GM18526 (cell line): ENCODE measurements around the gene BMPR1B.

Experiments used
- POLR2A ChIP-seq: IDR thresholded peaks from 3 replicates; pipeline ENCODE4 v1.6.1; 2011; ENCODE audit not compliant: insufficient read length; ENCODE audit errors: extremely low read depth

Gene BMPR1B

DNA sequence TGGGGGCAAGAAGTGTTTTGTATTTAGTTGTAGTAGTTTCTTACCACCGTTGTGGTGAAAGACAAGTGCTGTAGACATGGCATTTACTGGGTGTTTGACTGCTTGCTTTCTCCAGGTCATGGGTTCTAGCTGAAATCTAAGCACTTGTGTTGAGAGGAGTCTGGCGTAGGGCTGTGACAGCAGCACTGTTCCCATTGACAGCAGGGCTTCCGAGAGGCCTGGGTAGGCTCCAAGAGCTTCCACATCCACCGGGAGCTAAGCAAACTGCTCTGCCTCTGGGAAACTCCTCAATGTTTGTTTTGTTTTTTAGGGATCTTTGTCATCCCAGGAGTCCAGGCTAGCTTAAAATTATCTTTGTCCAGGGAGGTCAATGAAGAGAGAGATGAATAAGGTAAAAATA lies 44.3 kb downstream of the BMPR1B start:
- TF ChIP-seq POLR2A: no peak

DNA sequence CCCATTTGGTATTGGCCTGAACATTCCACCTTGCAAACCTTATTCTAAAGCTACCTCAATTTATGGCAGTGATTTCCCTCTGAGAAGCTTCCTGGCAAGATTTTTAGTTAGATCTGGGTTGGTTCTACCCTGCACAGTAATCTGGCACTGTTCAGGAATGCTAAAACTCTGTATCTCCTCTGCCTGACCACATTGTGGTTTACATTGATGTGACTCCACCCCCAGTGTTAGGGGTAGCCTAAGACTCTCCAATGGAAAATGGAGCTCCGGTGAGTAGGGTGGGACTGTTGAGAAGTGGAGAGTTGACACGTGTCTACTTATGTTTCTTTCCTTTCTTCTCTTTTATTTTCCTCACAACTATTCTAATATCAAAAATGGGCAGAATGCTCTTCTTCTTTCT lies 45.4 kb downstream of the BMPR1B start:
- TF ChIP-seq POLR2A: no peak

DNA sequence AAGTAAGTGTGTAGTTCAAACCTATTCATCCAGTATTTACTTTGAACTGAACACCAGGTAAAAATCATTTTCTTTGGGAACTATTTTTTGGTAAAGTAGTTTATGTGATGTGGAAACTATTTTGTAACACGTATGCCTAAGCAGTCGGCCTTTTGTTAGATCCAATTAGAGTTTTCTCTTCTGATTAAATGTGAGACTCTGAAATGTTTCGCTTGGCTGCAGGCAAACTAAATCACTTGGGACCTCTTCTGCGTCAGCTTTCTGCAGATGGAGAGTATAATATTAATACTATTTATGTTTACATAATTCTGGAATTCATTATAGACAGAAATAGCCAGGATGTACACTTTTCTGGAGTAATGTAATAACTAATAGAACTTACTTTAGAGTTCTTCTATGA lies 46.9 kb downstream of the BMPR1B start:
- no peak for TF ChIP-seq POLR2A

DNA sequence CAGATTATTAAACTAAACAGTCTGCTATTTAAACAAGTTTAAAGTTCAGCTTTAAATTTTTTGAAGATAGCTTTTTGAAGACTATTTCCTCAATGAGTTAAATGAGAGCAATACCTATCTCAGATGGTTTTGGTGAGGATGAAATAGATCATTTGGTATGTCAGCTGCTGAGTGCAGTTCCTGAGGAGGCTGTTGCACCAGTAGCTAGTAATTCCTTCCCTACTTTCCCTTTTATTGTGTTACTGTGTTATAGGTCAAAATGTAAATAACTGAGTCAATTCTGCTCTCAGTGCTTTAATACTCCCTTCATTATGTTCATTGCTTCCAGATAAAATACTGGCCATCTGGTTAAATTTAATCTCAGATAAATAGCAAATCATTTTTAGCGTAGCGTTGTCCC lies 48.6 kb downstream of the BMPR1B start:
- no peak for TF ChIP-seq POLR2A

DNA sequence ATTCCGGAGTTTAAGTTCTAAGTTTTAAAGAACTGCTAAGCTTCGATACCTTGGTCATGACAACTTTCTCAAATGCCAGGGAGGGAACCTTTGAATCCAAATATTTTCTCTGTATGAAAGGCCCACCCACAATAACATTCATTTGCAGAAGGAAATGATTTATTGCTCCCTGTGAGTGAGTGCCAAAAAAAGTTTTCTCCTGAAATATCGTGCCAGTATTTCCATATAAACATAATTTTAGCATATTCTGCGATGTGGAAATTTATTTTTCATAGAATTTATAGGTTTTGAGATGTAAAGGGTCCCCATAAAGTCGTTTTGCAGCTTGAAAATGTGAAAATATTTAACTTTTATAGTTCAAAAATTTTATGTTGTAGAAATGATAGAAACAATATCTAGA lies 53.9 kb downstream of the BMPR1B start:
- no peak for TF ChIP-seq POLR2A

DNA sequence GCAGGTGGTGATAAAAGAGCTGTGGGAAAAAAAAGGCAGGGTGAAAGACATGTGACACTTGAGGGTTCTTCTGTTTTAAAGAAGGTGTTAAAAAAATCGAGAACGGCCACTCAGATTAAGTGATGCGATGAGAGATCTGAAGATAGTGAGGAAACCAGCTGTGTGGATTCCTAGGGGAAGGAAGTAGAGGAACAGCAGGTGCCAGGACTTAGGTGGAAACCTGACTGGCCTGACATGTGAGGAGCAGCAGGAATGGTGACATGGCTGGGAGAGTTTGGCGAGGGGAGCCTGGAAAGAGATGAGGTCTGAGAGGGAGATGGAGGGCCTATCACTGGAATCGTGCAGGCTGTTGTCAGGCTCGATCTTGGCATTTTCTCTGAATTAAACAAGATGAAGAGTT lies 55.5 kb downstream of the BMPR1B start:
- TF ChIP-seq POLR2A: no peak

DNA sequence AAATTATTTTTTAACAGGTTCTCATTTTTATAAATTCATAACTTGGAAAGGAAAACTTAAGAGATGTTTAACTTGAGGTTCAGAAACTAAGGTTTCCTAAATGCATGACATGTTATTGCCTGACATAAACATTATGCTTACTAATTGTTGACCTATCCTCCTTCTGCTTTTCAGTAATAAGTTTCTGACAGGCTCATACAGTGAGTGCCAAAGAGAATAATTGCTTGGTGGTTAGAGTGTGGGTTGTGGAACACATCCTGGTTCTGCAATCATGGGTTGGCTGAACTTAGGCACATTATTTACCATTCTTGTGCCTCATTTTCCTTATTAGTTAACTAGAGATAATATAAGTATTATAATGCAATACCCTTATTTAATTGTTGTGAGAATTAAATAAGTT lies 56.5 kb downstream of the BMPR1B start:
- TF ChIP-seq POLR2A: no peak

DNA sequence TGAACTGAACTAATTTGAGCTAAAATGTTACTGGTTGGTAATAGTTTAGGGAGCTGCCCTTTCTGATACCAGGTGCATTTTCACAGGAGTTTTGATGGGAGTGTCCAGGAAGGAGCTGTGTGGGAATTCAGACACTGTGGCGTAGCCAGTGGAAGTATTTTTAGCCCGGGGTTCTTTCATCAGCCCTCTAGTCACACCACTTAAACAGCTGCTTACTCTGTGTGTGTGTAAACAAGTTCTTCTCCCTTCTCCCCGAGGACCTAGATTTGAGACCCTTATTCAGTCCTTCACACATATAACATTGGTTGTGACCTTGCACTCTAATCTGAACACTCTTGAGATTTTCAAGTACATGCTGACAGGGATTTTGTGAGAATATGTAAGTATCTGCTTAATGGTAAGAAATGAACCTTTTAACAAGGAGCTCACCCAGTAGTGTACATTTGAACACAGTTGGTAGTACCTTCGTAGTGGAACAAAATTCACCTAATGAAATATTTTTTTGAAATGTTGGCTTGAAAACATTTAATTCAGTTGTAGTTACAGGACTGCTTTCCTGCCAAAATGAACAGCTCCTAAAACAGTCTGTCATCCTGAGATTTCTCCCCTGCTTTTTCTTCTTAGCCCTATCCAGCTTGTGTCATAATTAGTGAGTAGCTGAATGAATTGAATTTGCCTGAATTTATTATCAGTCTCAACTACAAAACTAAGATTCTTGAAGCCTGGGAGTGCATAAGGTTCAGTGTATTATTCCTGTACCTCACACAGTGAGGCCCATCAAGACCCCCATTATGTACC lies 61.8 kb downstream of the BMPR1B start:
- TF ChIP-seq POLR2A: no peak

DNA sequence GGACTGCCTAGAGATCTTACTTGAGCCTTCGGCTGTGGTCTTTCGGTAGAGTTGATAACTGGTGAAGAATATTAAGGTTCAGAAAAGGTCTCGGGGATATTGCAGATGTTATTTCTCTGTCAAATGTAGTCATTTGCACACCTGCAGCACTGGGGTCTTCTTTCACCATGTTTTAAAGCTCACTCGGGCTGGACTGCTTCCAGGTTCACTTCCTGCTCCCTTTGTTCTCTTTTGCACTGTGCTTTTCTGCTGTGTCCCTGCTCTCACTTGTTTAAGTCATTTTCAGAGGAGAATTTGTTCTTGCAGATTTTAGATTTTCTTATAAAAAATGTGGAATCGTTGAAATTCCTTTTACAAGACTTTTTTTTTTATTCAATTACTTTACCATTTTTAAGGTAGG lies 68.5 kb downstream of the BMPR1B start:
- no peak for TF ChIP-seq POLR2A

DNA sequence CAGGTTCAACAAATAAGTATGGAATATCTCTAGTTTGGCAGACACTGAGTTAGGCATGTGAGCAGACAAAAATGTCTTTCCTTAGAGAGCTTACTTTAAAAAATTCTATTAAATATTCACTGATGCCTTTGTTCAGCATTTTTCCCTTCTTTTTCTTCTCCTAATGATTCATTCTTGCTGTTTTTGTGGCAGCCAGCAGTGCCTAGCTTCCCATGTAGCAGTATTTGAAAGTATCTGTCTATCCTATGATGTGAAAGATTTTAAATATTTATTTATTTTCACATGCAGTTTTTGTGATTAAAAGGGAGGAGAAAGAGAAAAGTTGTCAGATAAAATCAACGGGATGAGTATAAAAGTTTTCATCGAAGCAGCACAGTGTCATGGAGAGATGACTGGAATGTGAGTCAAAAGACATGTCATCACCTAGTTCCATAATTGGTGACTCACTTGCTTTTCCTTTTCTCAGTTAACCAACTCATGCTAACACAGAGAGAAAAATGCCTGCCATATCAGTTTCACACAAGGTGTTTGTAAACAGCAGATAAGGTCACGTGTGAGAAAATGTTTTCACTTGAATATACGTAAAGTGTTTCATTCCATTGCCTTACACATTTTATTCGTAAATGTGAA lies 69.8 kb downstream of the BMPR1B start:
- no peak for TF ChIP-seq POLR2A

DNA sequence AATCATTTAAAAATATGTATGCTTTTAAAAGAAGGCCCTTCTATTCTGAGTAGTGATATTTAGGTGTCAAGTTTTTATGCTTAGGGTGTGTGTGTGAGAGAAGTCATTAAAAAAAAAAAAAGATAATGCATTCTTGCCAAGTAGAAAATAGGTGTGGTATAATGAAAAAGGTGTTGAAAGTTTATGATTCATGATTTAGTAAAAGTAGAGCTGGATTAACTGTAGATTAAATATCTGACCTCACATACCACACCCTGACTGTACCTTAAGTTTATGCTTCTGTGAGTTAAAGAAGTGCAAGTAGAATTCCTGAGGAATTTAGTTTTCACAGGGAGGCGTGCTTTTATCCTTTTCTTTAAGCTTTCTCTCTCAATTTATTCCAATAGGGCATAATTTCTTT lies 71.1 kb downstream of the BMPR1B start:
- TF ChIP-seq POLR2A: no peak

DNA sequence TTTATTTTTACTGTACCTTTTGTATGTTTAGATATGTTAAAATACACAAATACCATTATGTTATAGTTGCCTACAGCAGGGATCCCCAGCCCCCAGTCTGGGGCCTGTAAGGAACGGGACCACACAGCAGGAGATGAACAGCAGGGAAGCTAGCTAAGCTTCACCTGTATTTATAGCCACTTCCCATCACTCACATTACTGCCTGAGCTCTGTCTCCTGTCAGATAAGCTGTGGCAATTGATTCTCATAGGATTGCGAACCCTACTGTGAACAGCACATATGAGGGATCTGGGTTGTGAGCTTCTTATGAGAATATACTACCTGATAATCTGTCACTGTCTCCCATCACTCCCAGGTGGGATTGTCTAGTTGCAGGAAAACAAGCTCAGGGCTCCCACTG lies 73.9 kb downstream of the BMPR1B start:
- TF ChIP-seq POLR2A: no peak

DNA sequence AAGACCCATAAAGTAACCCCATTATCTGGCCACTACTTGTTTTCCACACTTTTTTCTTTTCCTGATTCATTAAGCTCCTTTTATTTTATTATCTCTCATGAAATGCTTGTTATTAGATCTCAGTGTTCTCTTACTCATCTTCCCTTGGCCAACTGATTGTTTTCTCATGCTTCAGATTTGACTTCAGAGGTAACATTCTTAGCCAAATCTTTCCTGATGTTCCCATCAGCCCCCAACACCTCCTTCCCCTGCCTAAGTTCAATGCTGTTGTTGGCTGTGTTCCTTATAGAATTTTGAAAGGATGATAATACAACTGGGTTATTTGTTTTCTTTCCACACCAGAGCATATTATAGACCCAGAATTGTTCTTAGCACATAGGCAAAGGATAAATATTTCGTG lies 75.6 kb downstream of the BMPR1B start:
- no peak for TF ChIP-seq POLR2A

DNA sequence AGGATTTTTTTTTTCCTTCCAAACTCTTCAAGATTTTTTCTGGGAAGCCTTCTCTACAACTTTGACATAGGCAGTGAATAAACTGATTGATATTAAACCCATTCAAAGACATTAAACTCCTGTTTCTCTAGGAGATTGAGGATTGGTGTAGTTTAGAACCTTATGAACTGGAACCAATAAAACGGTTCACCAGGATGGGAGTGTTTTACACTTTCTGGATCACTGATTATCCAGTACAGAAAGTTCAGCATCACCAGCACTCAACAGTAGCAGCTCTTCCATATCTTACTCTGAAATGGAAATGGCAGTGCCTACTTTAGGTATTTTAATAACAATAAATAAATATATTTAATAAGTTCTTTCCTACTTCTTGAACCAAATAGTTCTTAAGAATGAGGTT lies 76.7 kb downstream of the BMPR1B start:
- TF ChIP-seq POLR2A: no peak

DNA sequence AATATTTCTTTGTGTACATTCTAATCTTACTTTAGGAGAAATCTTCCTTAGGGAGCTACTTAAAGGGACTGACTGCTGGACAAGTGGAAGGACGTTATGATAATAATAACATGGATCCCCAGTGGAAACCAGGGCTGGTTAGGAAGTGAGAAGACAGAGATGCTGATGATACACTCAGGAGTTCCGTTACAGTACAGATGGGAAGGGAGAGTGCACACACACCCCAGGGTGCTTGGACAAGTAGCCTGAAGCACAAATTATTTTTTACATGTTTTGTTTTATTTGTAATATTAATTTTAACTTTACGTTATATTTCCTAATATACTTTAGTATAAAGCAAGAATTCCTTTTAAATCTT lies 84.1 kb downstream of the BMPR1B start:
- TF ChIP-seq POLR2A: no peak

DNA sequence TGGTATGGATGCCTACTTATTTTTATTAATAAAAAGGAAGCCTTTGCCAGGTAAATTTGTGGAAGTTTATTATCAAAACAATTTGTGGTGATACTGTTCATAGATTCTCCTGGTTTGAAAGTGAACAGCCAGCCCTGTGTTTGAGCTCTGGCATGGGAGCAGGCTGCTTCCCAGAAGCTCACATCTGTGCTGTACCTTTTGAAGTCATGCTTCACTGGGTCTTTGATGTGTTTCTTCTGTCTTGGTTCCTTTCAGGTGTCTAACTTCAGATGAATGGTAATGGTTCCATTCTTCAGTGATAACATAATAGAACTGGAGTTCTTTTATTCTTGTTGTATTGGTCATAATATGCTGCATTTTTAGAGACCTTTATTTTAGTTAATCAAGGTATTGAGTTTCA lies 85.5 kb downstream of the BMPR1B start:
- no peak for TF ChIP-seq POLR2A

DNA sequence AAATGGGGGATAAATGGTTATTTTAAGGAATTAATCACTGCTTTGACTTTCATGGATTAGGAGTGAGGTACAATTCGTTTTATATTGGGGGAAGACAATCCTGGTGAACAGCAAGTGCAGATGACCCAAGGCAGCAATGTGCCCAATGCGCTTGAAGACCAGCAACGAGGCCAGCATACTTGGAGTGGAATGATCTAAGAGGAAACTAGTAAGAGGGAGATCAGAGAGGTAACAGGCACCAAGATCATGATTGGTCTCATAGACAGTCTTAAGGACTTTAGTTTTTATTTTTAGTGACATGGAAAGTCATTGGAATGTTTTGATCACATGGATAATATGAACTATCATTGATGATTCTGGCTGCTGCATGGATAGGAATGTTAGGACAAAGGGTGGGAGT lies 90.6 kb downstream of the BMPR1B start:
- TF ChIP-seq POLR2A: no peak

DNA sequence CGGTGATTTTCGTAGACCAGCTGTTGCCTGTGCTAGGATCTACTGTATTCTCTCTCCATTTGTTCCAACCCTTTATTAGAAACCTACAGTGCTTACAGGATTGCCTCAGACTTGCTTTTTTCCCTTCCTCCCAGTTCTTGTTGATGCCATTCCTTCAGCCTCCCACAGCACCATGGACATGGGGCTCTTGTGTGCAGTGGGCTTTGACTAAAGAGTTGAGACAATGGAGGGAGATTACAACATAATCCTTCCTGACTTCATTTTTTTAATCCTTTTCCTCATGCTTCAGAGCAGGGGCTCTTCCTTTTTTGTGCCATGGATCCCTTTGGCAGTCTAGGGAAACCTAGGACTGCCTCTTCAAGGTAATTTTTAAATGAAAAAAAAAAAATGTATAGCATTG lies 92.1 kb downstream of the BMPR1B start:
- no peak for TF ChIP-seq POLR2A

DNA sequence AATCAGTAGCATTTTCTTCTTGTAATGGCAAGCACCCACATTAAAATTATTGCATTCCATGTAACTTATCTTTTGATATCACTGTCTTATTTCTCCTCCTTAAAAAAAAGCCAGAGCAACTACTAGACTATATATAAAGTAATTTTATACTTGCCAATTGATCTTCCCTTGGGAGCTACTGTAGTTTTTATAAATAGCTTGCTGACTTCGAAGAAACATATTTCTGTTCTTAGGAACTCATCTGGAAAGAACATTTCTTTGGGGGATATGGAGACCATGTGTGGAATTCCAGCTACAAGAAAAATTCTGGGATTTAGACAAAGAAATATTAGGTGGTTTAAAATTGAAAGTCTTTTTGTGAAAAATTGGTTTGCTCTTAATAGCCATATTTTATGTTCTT lies 94.9 kb downstream of the BMPR1B start:
- no peak for TF ChIP-seq POLR2A
